Hepatocyte (in vitro differentiated cells): ENCODE results near the gene MRPL37. TPM values are rescaled to one million over a fixed set of nuclear protein-coding genes. Genes with fewer than 3 reads are reported as not detected.

Experiments
- DNase-seq: peaks from one replicate; pipeline ENCODE4 v3.0.0-alpha.2; 2016; ENCODE audit warnings: low spot score
- H2AFZ ChIP-seq: fragments of 200-600 bp; sonication (generic); 2 replicates; pipeline ENCODE4 v1.6.0; 2016; ENCODE audit warnings: antibody characterized with exemption, mild to moderate bottlenecking
- H3K27ac ChIP-seq: fragments of 200-600 bp; sonication (generic); 2 replicates; pipeline ENCODE4 v1.5.1; 2016; ENCODE audit warnings: mild to moderate bottlenecking
- H3K27me3 ChIP-seq: fragments of 200-600 bp; sonication (generic); 2 replicates; pipeline ENCODE4 v1.6.1; 2016
- H3K36me3 ChIP-seq: fragments of 200-600 bp; sonication (generic); replicated peaks from 2 replicates; pipeline ENCODE4 v1.5.1; 2016; ENCODE audit warnings: low read depth; ENCODE audit not compliant: insufficient read depth
- H3K4me1 ChIP-seq: fragments of 200-600 bp; sonication (generic); 2 replicates; pipeline ENCODE4 v1.5.1; 2016; ENCODE audit warnings: mild to moderate bottlenecking, moderate library complexity; ENCODE audit not compliant: insufficient read depth
- H3K4me2 ChIP-seq: fragments of 200-600 bp; sonication (generic); 2 replicates; pipeline ENCODE4 v1.6.0; 2016
- H3K4me3 ChIP-seq: fragments of 200-600 bp; sonication (generic); 2 replicates; pipeline ENCODE4 v1.5.1; 2016; ENCODE audit warnings: mild to moderate bottlenecking
- H3K79me2 ChIP-seq: fragments of 200-600 bp; sonication (generic); 2 replicates; pipeline ENCODE4 v1.6.0; 2017; ENCODE audit warnings: mild to moderate bottlenecking
- H3K9me2 ChIP-seq: fragments of 200-600 bp; sonication (generic); replicated peaks from 2 replicates; pipeline ENCODE4 v1.6.0; 2017; ENCODE audit warnings: mild to moderate bottlenecking; ENCODE audit not compliant: insufficient read depth
- H3K9me3 ChIP-seq: fragments of 200-600 bp; sonication (generic); 2 replicates; pipeline ENCODE4 v1.5.1; 2016; ENCODE audit warnings: low read depth, mild to moderate bottlenecking
- H4K20me1 ChIP-seq: fragments of 200-600 bp; sonication (generic); 2 replicates; pipeline ENCODE4 v1.6.0; 2016; ENCODE audit warnings: mild to moderate bottlenecking; ENCODE audit not compliant: insufficient read depth, poor library complexity, severe bottlenecking
- EZH2 ChIP-seq: fragments of 200-600 bp; sonication (generic); IDR thresholded peaks from 2 replicates; pipeline ENCODE4 v1.6.1; 2016; ENCODE audit warnings: antibody characterized with exemption, mild to moderate bottlenecking, borderline replicate concordance
- EZH2phosphoT487 ChIP-seq: fragments of 200-600 bp; sonication (generic); IDR thresholded peaks from one replicate; pipeline ENCODE4 v1.6.1; 2018; ENCODE audit warnings: antibody characterized with exemption, mild to moderate bottlenecking, low read depth, moderate library complexity; ENCODE audit not compliant: unreplicated experiment, severe bottlenecking
- WGBS: methylation state at CpG from one replicate; pipeline ENCODE4 v1.1.6; 2016; ENCODE audit warnings: low lambda C conversion rate; ENCODE audit errors: missing lambda C conversion rate; 5-methylcytosine and 5-hydroxymethylcytosine counted together
- polyA plus RNA-seq: library from polyadenylated mRNA; unstranded; fragments of >200 nt; fragmentation: Nextera tagmentation; extraction: Ambion mirVana; gene quantifications from 2 replicates; pipeline ENCODE4 v1.2.1, GENCODE V29; 2016
- total RNA-seq: library from RNA; depleted of rRNA; stranded (reverse); fragments of >200 nt; gene quantifications from 2 replicates; pipeline ENCODE4 v1.2.3, GENCODE V29; 2014
- TF ChIP-seq, protein P1 (sequence below): fragments of 200-600 bp; sonication (generic); IDR thresholded peaks from 2 replicates; pipeline ENCODE4 v1.5.1; 2016; ENCODE audit warnings: antibody characterized with exemption, mild to moderate bottlenecking; ENCODE audit not compliant: poor library complexity

MRPL37 gene
- total and polyA plus RNA-seq, 2 experiments from 2014 or later, result 60.9 to 81.8 TPM

DNA sequence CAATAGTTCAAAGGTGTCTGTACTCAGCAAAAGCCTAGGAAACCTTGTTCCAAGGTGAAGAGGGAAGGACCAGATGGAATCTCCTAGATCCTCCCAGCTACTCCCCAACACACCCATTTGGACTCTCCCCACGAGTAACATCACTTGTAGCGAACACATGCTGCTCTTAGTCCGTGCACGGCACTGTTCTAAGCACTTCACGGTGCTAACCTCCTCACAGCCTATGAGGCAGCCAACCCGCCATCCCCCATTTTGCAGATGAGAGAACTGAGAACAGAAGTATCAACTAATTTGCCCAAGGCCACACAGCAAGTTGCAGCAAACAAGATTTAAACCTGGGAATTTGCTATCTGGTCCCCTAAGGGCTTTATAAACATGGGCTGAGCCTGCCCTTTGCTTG lies 24.3 kb downstream of the MRPL37 start:
- Histone ChIP-seq H3K4me2 (no peak overlapping the region), H2AFZ (no peak overlapping the region), H3K9me3 (no peaks in the 10 kb centered on the region), H3K36me3 (no peaks in the 10 kb centered on the region), H3K9me2 (no peaks in the 10 kb centered on the region), H3K79me2 (no peaks in the 10 kb centered on the region), H3K27ac (no peak overlapping the region), H3K27me3 (no peaks in the 10 kb centered on the region), H4K20me1 (peaks cover 2% of the 10 kb centered on the region), H3K4me3 (no peak overlapping the region), H3K4me1 (peaks cover 5% of the 10 kb centered on the region)
- WGBS, result 91% methylated on average over 6 of the region's 6 CpGs
- TF ChIP-seq, protein P1, sequence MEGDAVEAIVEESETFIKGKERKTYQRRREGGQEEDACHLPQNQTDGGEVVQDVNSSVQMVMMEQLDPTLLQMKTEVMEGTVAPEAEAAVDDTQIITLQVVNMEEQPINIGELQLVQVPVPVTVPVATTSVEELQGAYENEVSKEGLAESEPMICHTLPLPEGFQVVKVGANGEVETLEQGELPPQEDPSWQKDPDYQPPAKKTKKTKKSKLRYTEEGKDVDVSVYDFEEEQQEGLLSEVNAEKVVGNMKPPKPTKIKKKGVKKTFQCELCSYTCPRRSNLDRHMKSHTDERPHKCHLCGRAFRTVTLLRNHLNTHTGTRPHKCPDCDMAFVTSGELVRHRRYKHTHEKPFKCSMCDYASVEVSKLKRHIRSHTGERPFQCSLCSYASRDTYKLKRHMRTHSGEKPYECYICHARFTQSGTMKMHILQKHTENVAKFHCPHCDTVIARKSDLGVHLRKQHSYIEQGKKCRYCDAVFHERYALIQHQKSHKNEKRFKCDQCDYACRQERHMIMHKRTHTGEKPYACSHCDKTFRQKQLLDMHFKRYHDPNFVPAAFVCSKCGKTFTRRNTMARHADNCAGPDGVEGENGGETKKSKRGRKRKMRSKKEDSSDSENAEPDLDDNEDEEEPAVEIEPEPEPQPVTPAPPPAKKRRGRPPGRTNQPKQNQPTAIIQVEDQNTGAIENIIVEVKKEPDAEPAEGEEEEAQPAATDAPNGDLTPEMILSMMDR, result no peak
- TF ChIP-seq EZH2phosphoT487, result no peak
- no peak for TF ChIP-seq EZH2
- DNase-seq, result no peak

DNA sequence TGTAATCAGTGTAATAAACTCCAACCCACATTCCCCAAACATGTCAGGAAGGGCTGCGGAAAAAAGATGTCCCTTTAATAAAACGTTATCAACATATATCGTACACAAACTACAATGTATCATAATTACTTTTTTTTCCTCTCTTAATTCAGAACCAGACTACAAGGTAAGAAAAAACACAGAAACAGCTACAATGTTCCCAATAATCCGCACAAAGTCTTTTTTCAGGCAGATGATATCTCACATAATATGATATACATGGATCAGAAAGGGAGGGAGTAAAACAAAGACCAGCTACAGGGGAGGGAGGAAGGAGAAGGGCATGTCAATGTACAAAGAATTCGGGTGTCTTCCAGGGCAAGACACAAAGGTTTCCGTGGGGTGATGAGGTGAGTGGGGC lies 25.4 kb downstream of the MRPL37 start:
- H3K27me3 ChIP-seq, result no peaks in the 10 kb centered on the region
- no peak for DNase-seq
- H3K9me3 ChIP-seq, result no peaks in the 10 kb centered on the region
- no peaks in the 10 kb centered on the region for H3K9me2 ChIP-seq
- H3K4me3 ChIP-seq, result no peak overlapping the region
- H3K79me2 ChIP-seq, result no peaks in the 10 kb centered on the region
- H3K27ac ChIP-seq, result no peak overlapping the region
- H2AFZ ChIP-seq, result no peak overlapping the region
- no peaks in the 10 kb centered on the region for H3K36me3 ChIP-seq
- WGBS, result 86% methylated on average over 6 of the region's 6 CpGs
- no peaks in the 10 kb centered on the region for H3K4me1 ChIP-seq
- H4K20me1 ChIP-seq, result peaks cover 2% of the 10 kb centered on the region
- TF ChIP-seq EZH2phosphoT487 (no peak), EZH2 (no peak)
- TF ChIP-seq, protein P1, result no peak
- no peak overlapping the region for H3K4me2 ChIP-seq

DNA sequence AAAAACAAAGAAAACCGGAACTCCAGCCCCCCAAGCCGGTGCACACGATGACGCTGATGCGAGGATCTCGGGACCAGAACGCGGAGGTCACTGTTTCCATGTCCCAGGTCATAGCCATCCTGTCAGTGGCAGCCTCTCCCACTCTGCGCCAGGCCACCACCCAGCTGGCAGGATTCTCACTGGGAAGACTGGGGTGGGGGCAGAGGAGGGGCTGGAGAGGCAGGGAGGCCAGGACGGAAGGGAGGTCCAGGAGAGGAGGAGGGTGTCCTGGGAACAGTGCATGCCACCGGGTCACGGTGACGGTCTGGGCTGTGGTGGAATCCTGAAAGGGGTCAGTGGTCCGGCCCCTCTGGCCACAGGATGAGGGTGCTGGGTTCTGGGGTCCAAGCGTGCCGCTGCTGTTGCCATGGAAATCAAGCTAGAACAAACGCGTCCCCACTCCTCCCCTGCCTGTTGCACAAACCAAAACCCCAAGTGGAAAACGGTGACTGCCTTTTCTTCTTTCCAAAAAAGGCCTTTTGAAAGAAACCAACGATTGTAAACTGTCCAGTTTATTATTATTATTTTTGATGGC lies 26.1 kb downstream of the MRPL37 start:
- no peaks in the 10 kb centered on the region for H3K4me1 ChIP-seq
- H3K27ac ChIP-seq, result no peak overlapping the region
- H4K20me1 ChIP-seq, result peaks cover 2% of the 10 kb centered on the region
- 95% methylated on average over 18 of the region's 20 CpGs for WGBS
- no peak for DNase-seq
- no peaks in the 10 kb centered on the region for H3K9me3 ChIP-seq
- no peak for TF ChIP-seq EZH2
- no peak for TF ChIP-seq EZH2phosphoT487
- TF ChIP-seq, protein P1, result no peak
- H3K79me2 ChIP-seq, result no peaks in the 10 kb centered on the region
- H3K36me3 ChIP-seq, result no peaks in the 10 kb centered on the region
- no peaks in the 10 kb centered on the region for H3K9me2 ChIP-seq
- H3K27me3 ChIP-seq, result no peaks in the 10 kb centered on the region
- no peak overlapping the region for H2AFZ ChIP-seq
- no peak overlapping the region for H3K4me2 ChIP-seq
- no peak overlapping the region for H3K4me3 ChIP-seq
